GM19238 (cell line): ENCODE results near the gene KDM5A.
"Not testable (repeated sequence)": the region's sequence is repeated elsewhere in the genome, so short reads cannot be mapped to it uniquely, and the experiment has no call there.

Experiments
- DNase-seq: peaks from one replicate; pipeline ENCODE4 v3.0.0; 2011; ENCODE audit warnings: low spot score; ENCODE audit not compliant: insufficient read length

Gene KDM5A

GRCh38 chr12:332581-333205 lies 56.4 kb downstream of the KDM5A start:
- DNase-seq, result no peak

GRCh38 chr12:331287-331686 lies 57.8 kb downstream of the KDM5A start:
- DNase-seq, result no peak

- DNase-seq, result no peak
These were observed 63.2 kb downstream of the KDM5A start for GRCh38 chr12:325906-326305.

GRCh38 chr12:323507-323906 lies 65.6 kb downstream of the KDM5A start:
- DNase-seq, result no peak

- no peak for DNase-seq
These were observed 67.4 kb downstream of the KDM5A start for GRCh38 chr12:321606-322326.

GRCh38 chr12:318759-319515 lies 70.2 kb downstream of the KDM5A start:
- DNase-seq, result no peak

- no peak for DNase-seq
These were observed 80.6 kb downstream of the KDM5A start for GRCh38 chr12:308511-308910.

GRCh38 chr12:307406-307805 lies 81.7 kb downstream of the KDM5A start:
- DNase-seq, result no peak

GRCh38 chr12:304805-305204 lies 84.3 kb downstream of the KDM5A start:
- DNase-seq, result no peak

- DNase-seq, result not testable (repeated sequence)
These were observed 86.4 kb downstream of the KDM5A start for GRCh38 chr12:302766-303165.

- not testable (repeated sequence) for DNase-seq
These were observed 89.0 kb downstream of the KDM5A start for GRCh38 chr12:300166-300565.

- DNase-seq, result not testable (repeated sequence)
These were observed 89.6 kb downstream of the KDM5A start for GRCh38 chr12:299511-299910.

GRCh38 chr12:298059-298458 lies 91.1 kb downstream of the KDM5A start:
- DNase-seq, result not testable (repeated sequence)

GRCh38 chr12:295132-295531 lies 94.0 kb downstream of the KDM5A start:
- DNase-seq, result no peak

- no peak for DNase-seq
These were observed 95.9 kb downstream of the KDM5A start for GRCh38 chr12:293199-293598.

GRCh38 chr12:292186-292585 lies 96.9 kb downstream of the KDM5A start:
- DNase-seq, result no peak

- no peak for DNase-seq
These were observed 97.9 kb downstream of the KDM5A start for GRCh38 chr12:291153-291723.

GRCh38 chr12:288687-289086 lies 100.4 kb downstream of the KDM5A start:
- DNase-seq, result no peak

GRCh38 chr12:286531-287300 lies 102.4 kb downstream of the KDM5A start:
- no peak for DNase-seq

GRCh38 chr12:278046-278445 lies 111.1 kb downstream of the KDM5A start:
- DNase-seq, result no peak

GRCh38 chr12:275812-276211 lies 113.3 kb downstream of the KDM5A start:
- no peak for DNase-seq
